ENCODE measurements around the gene CTSF.
"Not testable (repeated sequence)": the region's sequence is repeated elsewhere in the genome, so short reads cannot be mapped to it uniquely, and the experiment has no call there.

Gene CTSF

GRCh38 chr11:66546966-66547661 is 21.3 kb downstream of the CTSF start:
- Histone ChIP-seq H3K9me3 (no peaks in the 10 kb centered on the region), H3K4me1 (ENCODE audit: control insufficient read depth in 1 of 2, insufficient read depth in 1 of 2, low read depth in 1 of 2, low read length in 1 of 2) (peaks cover 30 to 35% of the 10 kb centered on the region in 2 experiments), H3K27me3 (peaks cover 32% of the 10 kb centered on the region), H3K27ac (no peak overlapping the region), H3K36me3 (no peaks in the 10 kb centered on the region), H3K4me3 (ENCODE audit: low read depth in 1 of 2, low read length in 1 of 2) (no peak overlapping the region)
- TF ChIP-seq CTCF (IDR thresholded peaks at IDR 0.05): no peak

GRCh38 chr11:66546368-66546965 is 21.9 kb downstream of the CTSF start, which contains the start of gene ACTN3:
ACTN3 (plus strand) TSS chr11:66546903; CDS start chr11:66546938, 35 bp downstream.
- peaks cover 30 to 35% of the 10 kb centered on the region in 2 experiments for H3K4me1 ChIP-seq (ENCODE audit: control insufficient read depth in 1 of 2, insufficient read depth in 1 of 2, low read depth in 1 of 2, low read length in 1 of 2)
- H3K9me3 ChIP-seq: no peaks in the 10 kb centered on the region
- H3K4me3 ChIP-seq (ENCODE audit: low read depth in 1 of 2, low read length in 1 of 2): peak within 1 kb of the TSS; percentile 84 to 86
- no peak for TF ChIP-seq CTCF (IDR thresholded peaks at IDR 0.05)
- H3K27me3 ChIP-seq: peaks cover 32% of the 10 kb centered on the region
- H3K36me3 ChIP-seq: no peaks in the 10 kb centered on the region
- peak within 1 kb of the TSS; percentile 83 for H3K27ac ChIP-seq

- H3K36me3 ChIP-seq: no peaks in the 10 kb centered on the region
- H3K4me1 ChIP-seq (ENCODE audit: control insufficient read depth in 1 of 2, insufficient read depth in 1 of 2, low read depth in 1 of 2, low read length in 1 of 2): peaks cover 30 to 35% of the 10 kb centered on the region in 2 experiments
- peak within 1 kb of the TSS; percentile 83 for H3K27ac ChIP-seq
- peak; percentile 45 for TF ChIP-seq CTCF (IDR thresholded peaks at IDR 0.05)
- H3K4me3 ChIP-seq (ENCODE audit: low read depth in 1 of 2, low read length in 1 of 2): peak within 1 kb of the TSS; percentile 84 to 86
- no peaks in the 10 kb centered on the region for H3K9me3 ChIP-seq
- H3K27me3 ChIP-seq: peaks cover 32% of the 10 kb centered on the region
Measured at GRCh38 chr11:66545701-66546367, 22.6 kb downstream of the CTSF start, which contains the start of gene ZDHHC24. ZDHHC24 (minus strand) TSS chr11:66546048; CDS start chr11:66546003, 45 bp downstream.

GRCh38 chr11:66544952-66545351 is 23.5 kb downstream of the CTSF start:
- Histone ChIP-seq H3K27me3 (peaks cover 32% of the 10 kb centered on the region), H3K4me3 (ENCODE audit: low read depth in 1 of 2, low read length in 1 of 2) (peak overlapping the region; percentile 84 to 86), H3K4me1 (ENCODE audit: control insufficient read depth in 1 of 2, insufficient read depth in 1 of 2, low read depth in 1 of 2, low read length in 1 of 2) (peaks cover 30 to 35% of the 10 kb centered on the region in 2 experiments), H3K27ac (peak overlapping the region; percentile 83)
- H3K9me3 ChIP-seq, H3K36me3 ChIP-seq: not testable (repeated sequence)

- peak overlapping the region in 1 of 2 experiments; percentile 30 for H3K4me3 ChIP-seq (ENCODE audit: low read depth in 1 of 2, low read length in 1 of 2)
Measured at GRCh38 chr11:66543263-66544107, 24.9 kb downstream of the CTSF start.

More at GRCh38 chr11:66543263-66544107, 24.9 kb downstream of the CTSF start:
- Histone ChIP-seq H3K4me1 (ENCODE audit: control insufficient read depth in 1 of 2, insufficient read depth in 1 of 2, low read depth in 1 of 2, low read length in 1 of 2) (peaks cover 30 to 35% of the 10 kb centered on the region in 2 experiments), H3K36me3 (peaks cover 16% of the 10 kb centered on the region), H3K9me3 (no peaks in the 10 kb centered on the region), H3K27me3 (peaks cover 23% of the 10 kb centered on the region), H3K27ac (peak overlapping the region; percentile 46)
- TF ChIP-seq CTCF (IDR thresholded peaks at IDR 0.05): no peak
